ENCODE measurements around the gene DNM3.

DNA sequence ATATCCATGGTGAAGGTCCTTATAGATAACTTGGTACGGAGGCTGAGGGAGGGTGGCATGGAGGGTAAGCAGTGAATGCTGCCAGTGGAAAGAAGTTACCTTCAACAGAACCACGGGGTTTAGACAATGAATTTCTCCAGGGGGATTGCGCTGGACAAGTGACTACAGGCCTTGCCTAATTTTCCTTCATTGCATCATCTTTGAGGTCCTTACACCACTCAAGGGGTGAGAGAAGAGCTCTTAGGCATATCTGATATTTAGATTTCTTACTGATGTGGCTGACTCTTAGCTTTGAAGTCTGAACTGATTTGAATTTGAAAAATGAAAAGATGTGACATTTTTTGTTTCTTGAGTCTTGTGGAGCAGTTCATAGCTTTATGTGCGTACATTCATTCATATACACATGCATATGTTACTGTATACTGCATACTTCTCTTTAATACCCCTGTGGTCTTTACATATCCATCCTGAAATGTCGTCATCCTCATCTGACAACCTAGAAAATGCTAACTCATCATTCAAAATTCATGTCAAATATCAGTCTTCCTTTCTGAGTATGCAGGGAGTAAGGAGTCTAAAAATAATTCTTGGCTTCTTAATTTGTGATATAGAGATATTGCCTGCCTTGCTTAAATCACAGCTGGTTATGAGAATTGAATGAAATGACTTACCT lies 63.6 kb downstream of the DNM3 start:
- TF ChIP-seq POLR2A (IDR thresholded peaks at IDR 0.05; ENCODE audit: low read length), result no peak
- TF ChIP-seq GATA1 (IDR thresholded peaks at IDR 0.05; ENCODE audit: low read depth, low read length), result no peak
